NOMO-1 treated with dmso at 0.1 percent for 144 hours (cell line): ENCODE data around the gene OR2F1.

ENCODE experiments used
- DNase-seq: peaks from one replicate; lab custom pipeline; 2025; ENCODE audit not compliant: unreplicated experiment; lab: John Stamatoyannopoulos, UW

OR2F1 gene

DNA sequence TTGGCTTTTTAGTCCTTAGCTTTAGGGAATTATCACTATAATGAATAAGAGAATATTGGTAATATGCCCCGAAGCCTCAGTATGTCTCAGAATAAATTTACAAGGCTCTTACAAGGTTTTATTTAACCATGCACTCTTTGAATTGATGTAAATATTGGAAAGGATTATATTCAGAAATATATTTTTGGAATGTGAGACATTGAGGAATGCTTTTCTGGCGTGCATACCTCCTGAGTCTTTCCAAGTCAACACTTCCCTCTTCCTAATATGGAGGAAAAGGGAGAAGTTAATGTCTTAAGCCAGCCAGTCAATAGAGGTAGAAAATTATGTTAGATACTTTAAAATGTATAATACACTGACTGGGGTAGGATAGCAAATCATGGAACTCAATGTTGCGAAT, 1.2 kb upstream of the OR2F1 start:
- DNase-seq, result no peak

DNA sequence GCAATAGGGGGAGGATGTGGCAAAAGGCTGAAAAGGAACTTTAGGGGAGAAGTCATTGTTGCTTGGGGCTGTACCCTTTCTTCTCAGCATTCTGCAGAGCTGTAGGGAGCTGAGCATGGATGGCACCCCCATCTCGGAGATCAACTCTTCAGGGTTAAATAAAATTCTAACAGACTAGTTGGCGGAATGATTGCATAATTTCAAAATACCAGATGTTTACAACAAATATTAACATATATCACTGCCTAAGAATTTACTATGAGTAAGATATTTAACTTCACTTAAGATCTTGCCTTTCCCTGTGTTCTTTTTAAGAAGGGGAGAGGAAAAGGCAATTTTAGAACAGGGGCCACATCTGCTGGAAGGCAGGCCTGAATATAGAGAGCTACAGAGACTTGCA, 509 bp upstream of the OR2F1 start:
- no peak for DNase-seq

DNA sequence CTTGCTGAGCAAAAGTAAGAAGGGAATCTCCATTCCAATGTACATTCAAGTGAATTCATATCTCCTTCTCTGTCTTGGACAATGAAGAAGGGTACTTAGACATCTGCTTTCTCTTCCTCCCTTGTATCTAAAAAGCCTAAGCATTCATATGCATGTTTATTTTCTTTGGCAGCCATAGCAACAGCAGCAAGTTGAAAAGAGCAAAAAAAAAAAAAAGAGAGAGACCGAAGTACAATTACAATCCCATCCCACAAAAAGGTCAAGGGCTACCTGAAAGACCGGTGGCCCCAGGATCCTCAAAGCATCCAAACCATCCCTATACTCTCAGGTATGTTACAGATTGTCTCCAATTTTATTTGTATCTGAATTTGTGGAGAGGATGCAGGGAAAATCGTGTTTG, 4.1 kb downstream of the OR2F1 start:
- DNase-seq, result no peak

DNA sequence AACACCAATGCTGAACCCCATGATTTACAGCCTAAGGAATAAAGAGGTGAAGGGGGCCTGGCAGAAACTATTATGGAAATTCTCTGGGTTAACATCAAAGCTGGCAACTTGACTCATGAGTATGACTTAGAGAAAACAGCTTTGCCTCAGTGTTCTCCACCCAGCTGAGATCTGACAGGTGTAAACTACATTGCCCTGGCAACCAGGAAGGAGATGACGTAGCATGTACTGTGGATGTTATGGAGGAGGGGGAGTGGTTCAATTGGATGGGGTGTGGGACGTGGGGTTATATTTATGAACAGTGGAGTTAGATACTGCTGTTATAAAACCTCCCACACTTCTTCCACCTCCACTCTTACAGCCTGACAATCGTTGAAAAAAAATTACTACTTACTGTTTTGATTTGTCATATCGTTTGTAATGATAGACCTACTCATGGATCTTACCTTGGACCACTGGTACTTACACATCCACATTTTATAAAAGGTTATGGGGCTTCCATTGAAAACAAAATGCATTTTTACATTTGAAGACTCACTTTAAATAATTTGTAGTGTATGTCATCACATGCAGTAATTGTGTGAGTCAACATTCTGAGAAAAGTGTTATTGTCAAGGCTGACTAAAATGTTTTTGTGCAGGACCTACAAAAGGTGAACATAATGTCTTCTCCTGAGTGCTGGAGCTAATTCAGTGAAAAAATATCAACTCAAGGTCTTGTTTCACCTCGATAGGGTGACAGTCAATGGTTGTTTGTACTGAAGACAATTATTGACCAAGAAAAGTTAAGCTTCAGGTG, 6.4 kb downstream of the OR2F1 start:
- DNase-seq, result no peak

DNA sequence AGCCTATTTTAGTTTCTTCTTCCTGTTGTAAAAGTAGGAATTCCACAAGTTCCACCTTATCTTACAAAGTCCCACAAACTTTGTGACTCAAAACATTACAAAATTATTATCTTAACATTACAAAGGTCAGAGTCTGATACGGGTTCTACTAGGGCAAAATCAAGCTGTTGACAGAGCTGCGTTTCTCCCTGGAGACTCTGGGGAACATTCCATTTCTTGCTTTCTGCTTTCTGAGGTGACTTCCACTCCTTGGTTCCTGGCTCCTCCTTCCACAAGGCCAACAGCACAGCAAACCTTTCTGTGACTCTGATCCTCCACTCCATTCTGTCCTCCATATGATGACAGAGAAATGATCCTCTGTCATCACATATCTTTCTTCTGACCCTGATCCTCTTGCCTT, 10.6 kb downstream of the OR2F1 start:
- no peak for DNase-seq

DNA sequence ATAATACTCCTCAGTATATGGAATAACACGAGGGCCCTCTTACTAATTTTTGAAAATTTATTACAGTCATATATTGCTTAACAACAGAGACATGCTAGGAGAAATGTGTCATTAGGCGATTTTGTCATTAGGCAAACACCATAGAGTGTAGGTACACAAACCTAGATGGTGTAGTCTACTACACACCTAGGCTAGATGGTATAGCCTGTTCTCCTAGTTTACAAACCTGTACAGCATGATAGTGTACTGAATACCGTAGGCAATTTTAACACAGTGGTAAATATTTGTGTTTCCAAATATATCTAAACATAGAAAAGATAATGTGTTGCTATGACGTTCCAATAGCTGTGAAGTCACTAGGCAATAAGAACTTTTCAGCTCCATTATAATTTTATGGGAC, 12.8 kb downstream of the OR2F1 start:
- DNase-seq, result no peak

DNA sequence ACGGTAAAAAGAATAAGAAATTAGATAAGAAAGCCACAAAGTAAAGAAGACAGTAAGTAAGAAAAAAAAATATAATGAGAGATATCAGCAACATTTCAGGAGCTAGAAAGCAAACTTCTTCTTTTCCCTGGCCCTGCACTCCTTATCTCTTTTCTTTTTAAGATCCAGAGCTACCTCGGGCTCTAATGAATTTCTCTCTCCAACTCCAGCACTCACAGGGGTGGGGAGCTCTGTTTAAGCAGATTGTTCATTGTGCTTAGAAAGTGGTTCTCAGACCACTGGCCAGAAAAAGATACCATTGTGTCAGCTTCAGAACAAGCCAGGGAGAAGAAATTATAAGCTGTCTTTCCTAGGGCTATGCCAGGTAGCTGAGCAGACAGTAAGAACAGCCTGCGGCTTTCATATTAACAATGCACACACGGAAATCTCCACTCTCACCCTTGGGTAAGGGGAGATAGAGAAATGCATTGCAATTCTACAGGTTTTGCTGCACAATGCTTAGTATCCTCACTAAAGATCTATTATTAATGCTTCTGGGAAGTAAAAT, 19.3 kb downstream of the OR2F1 start:
- no peak for DNase-seq

DNA sequence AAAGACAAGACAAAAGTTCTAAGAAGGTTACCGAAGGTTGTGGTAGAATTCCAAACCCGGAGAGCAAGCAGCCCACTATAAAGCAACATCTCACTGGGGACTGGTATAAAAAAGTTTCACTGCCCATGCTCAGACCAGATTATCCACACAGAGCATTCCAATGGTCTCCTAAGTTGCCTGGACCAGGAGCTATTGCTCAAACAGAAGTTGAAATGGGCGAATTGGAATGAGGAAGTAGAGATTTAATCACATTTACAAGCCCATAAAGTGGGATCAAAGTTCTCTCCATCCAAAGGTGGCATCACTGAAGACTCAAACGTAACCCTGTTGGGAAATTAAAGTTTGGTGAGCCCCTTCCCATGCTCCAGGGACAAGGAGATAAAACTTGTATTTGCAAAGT, 19.8 kb downstream of the OR2F1 start:
- DNase-seq, result no peak

DNA sequence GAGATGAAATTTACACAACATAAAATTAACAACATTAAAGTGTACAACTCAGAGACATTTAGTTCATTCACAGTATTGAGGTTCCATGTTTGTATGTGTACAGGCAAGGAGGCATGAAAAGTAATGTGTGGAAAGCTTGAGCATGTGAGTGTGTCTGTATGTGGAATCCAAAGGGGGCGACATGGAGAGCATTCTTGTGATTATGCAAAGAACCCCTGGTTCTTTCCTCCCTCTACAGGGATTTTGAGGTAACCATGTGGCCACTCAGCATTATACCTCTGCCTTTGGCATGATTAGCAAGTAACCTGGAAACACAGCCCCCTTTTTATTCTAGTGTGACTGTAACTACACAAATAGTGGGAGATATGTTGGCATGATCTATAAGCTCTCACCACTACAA, 21.0 kb downstream of the OR2F1 start:
- no peak for DNase-seq

DNA sequence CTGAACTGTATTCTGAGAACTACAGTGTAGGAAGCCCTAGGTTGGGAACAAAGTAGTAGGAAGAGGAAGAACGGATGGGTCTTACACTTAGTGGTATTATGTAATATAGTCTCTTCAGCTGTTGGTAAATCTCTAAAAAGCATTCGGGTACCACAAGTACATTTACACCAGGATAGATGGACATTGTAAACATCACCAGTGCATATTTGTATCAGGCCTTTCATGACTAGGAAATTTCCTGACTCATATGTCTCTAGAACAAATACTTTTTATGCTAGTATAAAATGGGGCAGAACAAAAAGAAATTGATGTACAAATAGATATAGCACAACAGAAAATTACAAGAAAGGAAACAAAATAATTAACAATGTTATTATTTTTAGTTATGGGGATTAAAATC, 23.9 kb downstream of the OR2F1 start:
- no peak for DNase-seq

DNA sequence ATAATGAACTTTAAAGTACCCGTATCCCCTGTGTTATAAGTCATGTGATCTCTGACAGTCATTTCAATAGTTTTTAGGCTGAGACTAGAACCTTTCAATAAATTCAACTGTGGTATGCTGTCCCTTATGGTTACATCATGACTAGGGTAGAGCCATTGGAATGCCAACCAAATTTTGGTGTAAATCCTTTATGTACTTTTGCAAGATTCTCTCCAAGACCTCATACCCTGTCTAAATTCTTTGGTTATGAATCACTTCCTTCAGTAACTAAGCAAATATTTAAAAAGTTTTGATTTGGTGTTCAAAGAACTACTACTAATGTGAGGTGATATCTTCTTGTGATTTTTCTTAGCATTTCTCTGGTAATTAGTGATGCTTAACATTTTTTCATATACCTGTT, 24.7 kb downstream of the OR2F1 start:
- DNase-seq, result no peak

DNA sequence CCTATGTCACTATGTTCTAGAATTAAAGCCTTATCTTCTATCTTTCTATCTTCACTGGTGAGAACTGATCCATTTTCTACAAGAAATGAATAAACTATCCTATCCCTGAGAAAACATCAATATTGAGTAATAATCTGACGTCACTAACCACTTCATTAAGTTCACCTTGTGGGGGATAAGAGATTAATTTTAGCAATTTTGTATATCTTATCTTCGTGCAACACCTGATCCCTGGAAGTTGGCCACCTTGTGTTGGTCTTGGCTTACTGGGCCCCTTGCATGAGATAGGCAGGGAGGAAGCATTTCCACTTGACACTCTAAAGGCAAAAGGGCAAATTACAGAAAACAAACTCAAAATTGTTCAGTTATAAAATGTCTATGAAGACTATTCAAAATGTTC, 25.4 kb downstream of the OR2F1 start:
- DNase-seq, result no peak

DNA sequence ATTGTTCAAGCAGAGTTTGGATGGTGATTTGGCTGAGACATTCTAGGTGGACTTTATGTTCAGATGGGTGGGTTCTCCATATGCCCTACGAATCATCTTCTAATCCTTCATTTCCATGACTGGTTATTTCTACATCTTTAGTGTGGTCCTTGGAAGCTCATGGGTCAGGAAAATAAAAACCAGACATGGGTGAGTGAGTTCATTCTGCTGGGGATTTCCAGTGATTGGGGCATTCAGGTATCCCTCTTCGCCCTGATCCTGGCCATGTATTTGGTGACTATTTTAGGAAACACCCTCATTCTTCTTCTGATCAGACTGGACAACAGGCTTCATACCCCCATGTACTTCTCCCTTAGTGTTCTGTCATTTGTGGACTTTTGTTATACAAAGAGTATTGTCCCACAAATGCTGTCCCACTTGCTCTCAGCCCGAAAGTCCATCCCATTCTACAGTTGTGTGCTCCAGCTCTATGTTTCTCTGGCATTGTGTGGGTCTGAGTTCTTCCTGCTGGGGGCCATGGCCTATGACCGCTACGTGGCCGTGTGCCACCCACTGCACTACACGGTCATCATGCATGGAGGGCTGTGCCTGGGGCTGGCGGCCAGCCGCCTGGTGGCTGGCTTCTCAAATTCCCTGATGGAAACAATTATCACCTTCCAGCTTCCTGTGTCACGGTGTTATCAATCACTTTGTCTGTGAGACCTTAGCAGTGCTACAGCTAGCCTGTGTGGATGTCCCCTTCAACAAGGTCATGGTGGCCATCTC, 26.3 kb downstream of the OR2F1 start:
- no peak for DNase-seq

DNA sequence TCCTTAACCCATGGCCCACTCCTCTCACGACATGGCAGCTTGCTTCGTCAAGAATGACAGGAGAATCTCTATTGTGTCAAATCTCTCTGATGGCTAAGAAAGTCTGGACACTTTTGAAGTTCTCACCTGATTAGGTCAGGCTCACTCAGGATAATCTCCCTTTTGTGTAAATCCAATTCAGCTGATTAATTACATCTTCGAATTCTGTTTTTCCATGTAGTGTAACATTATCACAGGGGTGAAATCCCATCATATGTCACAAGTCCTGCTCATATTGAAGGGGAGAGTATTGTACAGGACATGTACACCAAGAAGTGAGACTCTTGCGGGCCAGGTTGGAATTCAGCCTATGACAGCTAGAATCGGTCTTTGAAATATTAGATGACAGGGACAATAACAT, 29.3 kb downstream of the OR2F1 start:
- no peak for DNase-seq

DNA sequence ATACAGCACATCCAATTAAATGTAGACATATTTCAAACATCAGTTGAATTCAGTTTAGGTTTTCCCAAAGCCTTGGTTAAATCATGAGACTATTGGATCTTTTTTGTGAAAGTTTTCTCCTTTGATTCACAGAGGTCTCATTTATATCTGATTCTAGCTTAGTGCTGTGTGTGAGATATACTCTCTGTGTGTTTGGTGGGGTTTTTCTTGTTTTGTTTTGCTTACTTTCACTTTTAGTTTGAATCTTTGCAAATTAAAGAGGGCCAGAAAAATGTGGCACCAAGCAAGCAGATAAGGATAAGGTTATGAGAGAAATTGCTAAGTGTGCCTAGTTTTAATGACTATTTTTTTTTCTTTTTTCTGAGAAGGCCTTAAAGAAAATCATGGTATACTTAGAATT, 32.9 kb downstream of the OR2F1 start:
- no peak for DNase-seq

DNA sequence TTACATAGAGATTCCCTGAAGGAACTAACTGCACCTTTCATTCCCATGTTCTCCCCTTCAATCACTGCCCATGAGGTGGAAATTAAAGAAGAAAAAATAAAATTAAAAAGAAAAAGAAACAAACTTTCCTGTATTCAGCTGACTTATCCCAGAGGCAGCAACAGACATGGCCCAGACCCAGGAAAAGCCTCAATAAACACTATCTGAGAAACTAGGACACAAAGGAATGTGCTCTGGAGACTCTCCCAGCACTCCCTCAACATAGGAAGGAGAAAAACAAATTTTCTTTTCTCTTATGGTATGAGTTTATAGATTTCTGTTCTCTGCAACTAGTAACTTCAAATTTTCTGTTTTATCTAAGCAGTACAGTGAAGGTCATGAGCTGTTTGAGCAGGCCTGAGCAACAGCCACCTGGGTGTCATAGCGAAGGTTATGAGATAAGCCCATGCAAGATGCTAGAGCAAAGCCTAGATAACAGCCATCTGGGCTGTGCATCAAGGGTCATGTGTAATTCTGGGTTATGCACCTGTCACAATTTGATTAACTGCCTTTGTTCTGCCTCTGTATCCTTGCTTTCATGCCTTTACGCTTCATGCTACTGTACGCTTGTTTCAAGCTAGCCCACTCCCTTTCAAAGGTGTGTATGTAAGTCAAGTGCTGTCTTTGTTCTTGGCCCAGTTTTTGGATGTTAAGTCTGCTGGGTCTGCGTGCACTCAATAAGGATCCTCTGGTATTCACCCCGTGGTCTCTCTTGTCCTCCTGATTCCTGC, 34.5 kb downstream of the OR2F1 start:
- DNase-seq, result no peak

DNA sequence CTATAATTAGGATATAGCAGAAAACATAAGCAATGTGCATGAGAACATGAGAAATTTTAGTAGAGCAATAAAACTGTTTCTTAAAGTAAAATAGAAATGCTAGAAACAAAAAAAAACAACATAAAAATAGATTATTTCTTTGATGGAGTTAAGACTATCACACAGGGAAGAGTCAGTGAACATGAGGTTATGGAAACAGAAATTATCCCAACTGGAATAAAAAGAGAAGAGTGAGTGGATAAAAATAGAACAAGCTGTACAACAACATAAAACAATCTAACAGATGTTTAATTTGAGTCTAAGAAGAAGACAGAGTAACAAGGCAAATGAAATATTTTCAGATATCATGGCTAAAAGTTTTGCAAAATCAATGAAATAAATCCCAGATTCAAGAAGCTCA, 38.0 kb downstream of the OR2F1 start:
- DNase-seq, result no peak

DNA sequence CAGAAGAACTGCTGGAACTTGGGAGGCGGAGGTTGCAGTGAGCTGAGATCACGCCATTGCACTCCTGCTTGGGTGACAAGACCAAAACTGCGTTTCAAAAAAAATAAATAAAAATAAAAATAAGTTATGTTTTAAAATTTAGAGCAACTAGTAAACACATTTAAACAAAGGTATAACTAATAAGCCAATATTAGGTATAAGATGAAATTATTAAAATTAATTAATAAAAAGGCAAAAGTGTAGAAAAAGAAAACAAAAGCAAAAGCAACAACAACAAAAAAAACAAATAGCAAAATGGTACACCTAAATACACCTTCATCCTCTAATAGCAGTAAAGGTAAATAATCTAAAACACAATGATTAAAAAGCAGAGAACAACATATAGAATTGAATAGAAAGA, 39.3 kb downstream of the OR2F1 start:
- no peak for DNase-seq

DNA sequence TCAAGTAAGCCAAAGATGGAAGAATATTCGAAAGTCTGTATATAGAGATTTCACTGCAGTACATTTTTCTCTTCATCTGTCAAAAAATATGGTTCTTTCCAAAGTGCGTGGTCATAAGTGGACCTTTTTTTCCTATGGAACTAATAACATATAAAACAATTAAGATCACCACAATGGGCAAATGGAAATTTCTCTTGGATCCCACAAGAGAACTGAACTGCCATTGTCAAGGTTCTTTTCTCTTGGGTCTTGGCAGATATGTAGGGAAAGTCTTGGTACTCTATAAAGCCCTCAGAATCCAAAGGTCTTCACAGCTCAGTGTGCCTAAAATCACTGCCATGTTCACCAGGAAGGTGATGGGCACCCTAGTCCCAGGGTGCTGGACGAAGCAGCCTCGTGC, 45.4 kb downstream of the OR2F1 start, which contains the start of gene OR6B1:
OR6B1 (plus strand) TSS at position 301 of the 400 bp plus-strand sequence. CDS start 3,677 bp downstream, outside the sequence.
- no peak for DNase-seq

DNA sequence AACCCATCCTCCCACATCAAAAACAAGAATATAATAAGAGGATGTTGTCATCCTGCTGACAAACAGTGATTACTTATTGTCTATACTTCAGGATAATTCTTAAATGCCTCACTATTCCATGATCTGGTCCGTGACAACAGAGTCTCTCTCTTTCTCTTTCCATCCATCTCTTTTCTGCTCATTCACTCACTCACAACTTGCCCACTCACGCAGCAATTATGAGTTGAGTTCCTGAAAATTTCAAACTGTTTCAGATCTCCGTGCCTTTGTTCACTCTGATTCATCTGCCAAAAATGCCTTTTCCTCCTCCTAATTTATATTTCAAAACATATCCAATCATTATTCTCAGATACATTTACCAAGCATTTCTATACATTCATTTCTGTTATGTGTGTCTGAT, 46.9 kb downstream of the OR2F1 start:
- no peak for DNase-seq

DNA sequence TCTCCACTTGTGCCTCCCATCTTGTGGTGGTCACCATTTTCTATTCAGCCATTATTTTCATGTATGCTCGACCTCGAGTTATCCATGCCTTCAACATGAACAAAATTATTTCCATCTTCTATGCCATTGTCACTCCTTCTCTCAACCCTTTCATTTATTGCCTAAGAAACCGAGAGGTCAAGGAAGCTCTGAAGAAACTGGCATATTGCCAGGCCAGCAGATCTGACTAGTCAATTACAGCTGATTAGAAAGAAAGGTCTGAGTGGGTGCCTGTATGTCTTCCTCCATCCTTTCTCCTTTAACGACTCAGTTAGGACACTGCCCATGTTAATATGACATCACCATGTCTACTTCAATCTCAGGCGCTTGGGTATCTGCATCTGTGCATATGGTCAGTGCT, 50.1 kb downstream of the OR2F1 start:
- DNase-seq, result no peak
